Small intestine (tissue), 16 donors: ENCODE data around the gene GAGE12F. TPM values are rescaled to one million over a fixed set of nuclear protein-coding genes. Genes with fewer than 3 reads are reported as not detected.
"Not testable (repeated sequence)": the region's sequence is repeated elsewhere in the genome, so short reads cannot be mapped to it uniquely, and the experiment has no call there.

Source experiments
- DNase-seq, 2 donors: peaks; one replicate each; pipeline versions ENCODE4 v3.0.0 to v3.0.0-alpha.2; 2013
- FAIRE-seq: peaks from 2 replicates; lab custom pipeline; 2012; peaks lifted over from hg19 to GRCh38; lab: Jason Lieb, UNC
- H3K27ac ChIP-seq, 3 donors: one replicate each; pipeline ENCODE4 v1.5.1; 2013; ENCODE audit warnings: low read length in 2 of 3, mild to moderate bottlenecking in 2 of 3, control low read depth in 1 of 3, inconsistent platforms in 1 of 3, low read depth in 1 of 3, moderate library complexity in 1 of 3
- H3K27me3 ChIP-seq, 3 donors: one replicate each; pipeline ENCODE4 v1.6.1; 2013; ENCODE audit warnings: low read length in 3 of 3, inconsistent platforms in 1 of 3; ENCODE audit not compliant: control insufficient read depth in 3 of 3, insufficient read depth in 3 of 3
- H3K36me3 ChIP-seq, 3 donors: one replicate each; pipeline ENCODE4 v1.6.1; 2013; ENCODE audit warnings: low read length in 3 of 3, inconsistent platforms in 1 of 3, low read depth in 1 of 3, mild to moderate bottlenecking in 1 of 3, moderate library complexity in 1 of 3; ENCODE audit not compliant: control insufficient read depth in 3 of 3, insufficient read depth in 2 of 3
- H3K4me1 ChIP-seq, 3 donors: one replicate each; pipeline ENCODE4 v1.6.1; 2013; ENCODE audit warnings: low read length in 2 of 3, inconsistent platforms in 1 of 3, low read depth in 1 of 3, mild to moderate bottlenecking in 1 of 3, moderate library complexity in 1 of 3; ENCODE audit not compliant: control insufficient read depth in 3 of 3, insufficient read depth in 2 of 3
- H3K4me3 ChIP-seq, 3 donors: one replicate each; pipeline ENCODE4 v1.5.1; 2013; ENCODE audit warnings: low read length in 3 of 3, control low read depth in 1 of 3, inconsistent platforms in 1 of 3, low read depth in 1 of 3, mild to moderate bottlenecking in 1 of 3, moderate library complexity in 1 of 3
- H3K9me3 ChIP-seq, 2 donors: one replicate each; pipeline ENCODE4 v1.6.1; 2013; ENCODE audit warnings: low read depth in 1 of 2, low read length in 1 of 2; ENCODE audit not compliant: control insufficient read depth in 2 of 2, insufficient read depth in 1 of 2
- WGBS, 3 donors: extraction: QIAGEN DNeasy Blood & Tissue Kit; methylation state at CpG; one replicate each; pipeline ENCODE4 v1.1.7; 2013; 5-methylcytosine and 5-hydroxymethylcytosine counted together
- long read RNA-seq, 10 donors: transcript quantifications; one replicate each; lab custom pipeline, GENCODE V29; 2026
- polyA plus RNA-seq, 4 donors: library from polyadenylated mRNA; stranded (reverse) in 3 of 4; unstranded in 1 of 4; fragments of 200-250 nt in 3 of 4; fragments of 120-200 nt in 1 of 4; gene quantifications; one replicate each; pipeline versions ENCODE4 v1.2.1 to v1.2.3, GENCODE V29; 2013
- donor health status: healthy with polysubstance abuse.
- donor health status: control.
- donor health status: control.
- donor health status: Bipolar disorder and iron deficiency.
- donor health status: healthy.

GAGE12F gene
- polyA plus RNA-seq: not detected
- long read RNA-seq, donor 1: 0 reads
- long read RNA-seq, donor 2: 0 reads
- long read RNA-seq, donor 3: 0 reads
- long read RNA-seq, donor 4: 0 reads
- long read RNA-seq, donor 5: 0 reads
- long read RNA-seq, donor 6: 0 reads
- long read RNA-seq, donor 7: 0 reads
- long read RNA-seq, donor 8: 0 reads
- long read RNA-seq, donor 9: 0 reads
- long read RNA-seq, donor 10: 0 reads

DNA sequence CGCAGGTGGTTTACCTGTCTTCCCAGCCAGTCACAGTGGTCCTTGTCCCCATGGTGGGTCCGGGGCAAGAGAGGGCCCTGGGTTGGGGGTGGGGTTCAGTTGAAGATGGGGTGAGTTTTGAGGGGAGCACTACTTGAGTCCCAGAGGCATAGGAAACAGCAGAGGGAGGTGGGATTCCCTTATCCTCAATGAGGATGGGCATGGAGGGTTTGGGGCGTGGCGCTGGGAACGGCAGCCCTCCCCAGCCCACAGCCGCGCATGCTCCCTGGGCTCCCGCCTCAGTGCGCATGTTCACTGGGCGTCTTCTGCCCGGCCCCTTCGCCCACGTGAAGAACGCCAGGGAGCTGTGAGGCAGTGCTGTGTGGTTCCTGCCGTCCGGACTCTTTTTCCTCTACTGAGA lies at the start of gene GAGE12F:
TSS of gene GAGE12F (plus strand) at position 301 of the 400 bp plus-strand sequence. CDS start 1,155 bp downstream, outside the sequence.
- not testable (repeated sequence) for H3K4me1 ChIP-seq, H3K4me3 ChIP-seq, FAIRE-seq, H3K27ac ChIP-seq, H3K9me3 ChIP-seq, H3K27me3 ChIP-seq, DNase-seq, H3K36me3 ChIP-seq
- no CpG with 5 or more reads among the region's 16 CpGs for WGBS, 3 donors

GRCh38 chrX:49531877-49532276 lies 28.8 kb upstream of the GAGE12F start, which contains the start of gene GAGE12C:
Gene GAGE12C, plus strand, starts transcription at chrX:49532177. Its CDS starts 1,155 bp downstream, at chrX:49533332.
- not testable (repeated sequence) for H3K27ac ChIP-seq, H3K4me1 ChIP-seq, H3K4me3 ChIP-seq, H3K27me3 ChIP-seq, H3K9me3 ChIP-seq, FAIRE-seq, H3K36me3 ChIP-seq, DNase-seq
- WGBS, 3 donors: no CpG with 5 or more reads among the region's 16 CpGs

DNA sequence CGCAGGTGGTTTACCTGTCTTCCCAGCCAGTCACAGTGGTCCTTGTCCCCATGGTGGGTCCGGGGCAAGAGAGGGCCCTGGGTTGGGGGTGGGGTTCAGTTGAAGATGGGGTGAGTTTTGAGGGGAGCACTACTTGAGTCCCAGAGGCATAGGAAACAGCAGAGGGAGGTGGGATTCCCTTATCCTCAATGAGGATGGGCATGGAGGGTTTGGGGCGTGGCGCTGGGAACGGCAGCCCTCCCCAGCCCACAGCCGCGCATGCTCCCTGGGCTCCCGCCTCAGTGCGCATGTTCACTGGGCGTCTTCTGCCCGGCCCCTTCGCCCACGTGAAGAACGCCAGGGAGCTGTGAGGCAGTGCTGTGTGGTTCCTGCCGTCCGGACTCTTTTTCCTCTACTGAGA lies 19.2 kb upstream of the GAGE12F start, which contains the start of gene GAGE12D:
TSS of gene GAGE12D (plus strand) at position 301 of the 400 bp plus-strand sequence. CDS start 1,155 bp downstream, outside the sequence.
- not testable (repeated sequence) for FAIRE-seq, H3K9me3 ChIP-seq, DNase-seq, H3K27me3 ChIP-seq, H3K4me3 ChIP-seq, H3K27ac ChIP-seq, H3K4me1 ChIP-seq, H3K36me3 ChIP-seq
- no CpG with 5 or more reads among the region's 16 CpGs for WGBS, 3 donors

DNA sequence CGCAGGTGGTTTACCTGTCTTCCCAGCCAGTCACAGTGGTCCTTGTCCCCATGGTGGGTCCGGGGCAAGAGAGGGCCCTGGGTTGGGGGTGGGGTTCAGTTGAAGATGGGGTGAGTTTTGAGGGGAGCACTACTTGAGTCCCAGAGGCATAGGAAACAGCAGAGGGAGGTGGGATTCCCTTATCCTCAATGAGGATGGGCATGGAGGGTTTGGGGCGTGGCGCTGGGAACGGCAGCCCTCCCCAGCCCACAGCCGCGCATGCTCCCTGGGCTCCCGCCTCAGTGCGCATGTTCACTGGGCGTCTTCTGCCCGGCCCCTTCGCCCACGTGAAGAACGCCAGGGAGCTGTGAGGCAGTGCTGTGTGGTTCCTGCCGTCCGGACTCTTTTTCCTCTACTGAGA lies 9.7 kb upstream of the GAGE12F start, which contains the start of gene GAGE12E:
TSS of gene GAGE12E (plus strand) at position 301 of the 400 bp plus-strand sequence. CDS start 1,155 bp downstream, outside the sequence.
- not testable (repeated sequence) for H3K27ac ChIP-seq, H3K4me3 ChIP-seq, FAIRE-seq, H3K4me1 ChIP-seq, H3K27me3 ChIP-seq, H3K36me3 ChIP-seq, DNase-seq, H3K9me3 ChIP-seq
- WGBS, 3 donors: no CpG with 5 or more reads among the region's 16 CpGs

GRCh38 chrX:49568728-49569127 lies 8.1 kb downstream of the GAGE12F start:
- WGBS, 3 donors: no CpG with 5 or more reads among the region's 11 CpGs
- H3K27me3 ChIP-seq, FAIRE-seq, H3K9me3 ChIP-seq, H3K36me3 ChIP-seq, H3K4me3 ChIP-seq, H3K4me1 ChIP-seq, H3K27ac ChIP-seq, DNase-seq: not testable (repeated sequence)

GRCh38 chrX:49569152-49569551 lies 8.5 kb downstream of the GAGE12F start:
- H3K36me3 ChIP-seq, H3K4me3 ChIP-seq, FAIRE-seq, H3K9me3 ChIP-seq, H3K27ac ChIP-seq, DNase-seq, H3K27me3 ChIP-seq, H3K4me1 ChIP-seq: not testable (repeated sequence)
- WGBS, 3 donors: no CpG with 5 or more reads among the region's 13 CpGs

DNA sequence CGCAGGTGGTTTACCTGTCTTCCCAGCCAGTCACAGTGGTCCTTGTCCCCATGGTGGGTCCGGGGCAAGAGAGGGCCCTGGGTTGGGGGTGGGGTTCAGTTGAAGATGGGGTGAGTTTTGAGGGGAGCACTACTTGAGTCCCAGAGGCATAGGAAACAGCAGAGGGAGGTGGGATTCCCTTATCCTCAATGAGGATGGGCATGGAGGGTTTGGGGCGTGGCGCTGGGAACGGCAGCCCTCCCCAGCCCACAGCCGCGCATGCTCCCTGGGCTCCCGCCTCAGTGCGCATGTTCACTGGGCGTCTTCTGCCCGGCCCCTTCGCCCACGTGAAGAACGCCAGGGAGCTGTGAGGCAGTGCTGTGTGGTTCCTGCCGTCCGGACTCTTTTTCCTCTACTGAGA lies 9.5 kb downstream of the GAGE12F start, which contains the start of gene GAGE12G:
TSS of gene GAGE12G (plus strand) at position 301 of the 400 bp plus-strand sequence. CDS start 1,155 bp downstream, outside the sequence.
- WGBS, 3 donors: no CpG with 5 or more reads among the region's 16 CpGs
- not testable (repeated sequence) for H3K27me3 ChIP-seq, H3K4me1 ChIP-seq, H3K36me3 ChIP-seq, DNase-seq, H3K9me3 ChIP-seq, H3K27ac ChIP-seq, FAIRE-seq, H3K4me3 ChIP-seq

DNA sequence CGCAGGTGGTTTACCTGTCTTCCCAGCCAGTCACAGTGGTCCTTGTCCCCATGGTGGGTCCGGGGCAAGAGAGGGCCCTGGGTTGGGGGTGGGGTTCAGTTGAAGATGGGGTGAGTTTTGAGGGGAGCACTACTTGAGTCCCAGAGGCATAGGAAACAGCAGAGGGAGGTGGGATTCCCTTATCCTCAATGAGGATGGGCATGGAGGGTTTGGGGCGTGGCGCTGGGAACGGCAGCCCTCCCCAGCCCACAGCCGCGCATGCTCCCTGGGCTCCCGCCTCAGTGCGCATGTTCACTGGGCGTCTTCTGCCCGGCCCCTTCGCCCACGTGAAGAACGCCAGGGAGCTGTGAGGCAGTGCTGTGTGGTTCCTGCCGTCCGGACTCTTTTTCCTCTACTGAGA lies 19.0 kb downstream of the GAGE12F start, which contains the start of gene GAGE12H:
TSS of gene GAGE12H (plus strand) at position 301 of the 400 bp plus-strand sequence. CDS start 1,155 bp downstream, outside the sequence.
- not testable (repeated sequence) for FAIRE-seq, DNase-seq, H3K4me3 ChIP-seq, H3K4me1 ChIP-seq, H3K27me3 ChIP-seq, H3K9me3 ChIP-seq, H3K36me3 ChIP-seq, H3K27ac ChIP-seq
- WGBS, 3 donors: no CpG with 5 or more reads among the region's 16 CpGs
